Endothelial cell of umbilical vein (primary cell): Measurements from ENCODE around the gene FBXO45.
"Not testable (repeated sequence)": the region's sequence is repeated elsewhere in the genome, so short reads cannot be mapped to it uniquely, and the experiment has no call there.

ENCODE experiments used
- EZH2 ChIP-seq: IDR thresholded peaks from 2 replicates; pipeline ENCODE4 v1.6.1; 2012; ENCODE audit warnings: borderline replicate concordance, low read depth, mild to moderate bottlenecking, moderate library complexity, low read length, inconsistent platforms; ENCODE audit not compliant: severe bottlenecking
- JUN ChIP-seq: IDR thresholded peaks from 2 replicates; pipeline ENCODE4 v1.6.1; 2011; ENCODE audit warnings: borderline replicate concordance, low read depth; ENCODE audit not compliant: insufficient read length, insufficient read depth
- POLR2A ChIP-seq: IDR thresholded peaks from 2 replicates; pipeline ENCODE4 v1.6.1; 2012; ENCODE audit warnings: low read depth, mild to moderate bottlenecking, control low read depth, low read length
- POLR2AphosphoS5 ChIP-seq: IDR thresholded peaks from 2 replicates; pipeline ENCODE4 v1.6.1; 2012; ENCODE audit warnings: low read depth, mild to moderate bottlenecking, control low read depth, low read length, moderate library complexity; ENCODE audit not compliant: insufficient read depth
- TF ChIP-seq, protein P1 (sequence below), 2 donors: IDR thresholded peaks; 1 replicate in 1 of 2; 2 replicates in 1 of 2; pipeline ENCODE4 v1.5.1; 2011; ENCODE audit warnings: low read length in 2 of 2, mild to moderate bottlenecking in 2 of 2, moderate library complexity in 2 of 2, control low read depth in 1 of 2, inconsistent platforms in 1 of 2, low read depth in 1 of 2; ENCODE audit not compliant: insufficient read depth in 1 of 2; ENCODE audit errors: extremely low read depth in 1 of 2

DNA sequence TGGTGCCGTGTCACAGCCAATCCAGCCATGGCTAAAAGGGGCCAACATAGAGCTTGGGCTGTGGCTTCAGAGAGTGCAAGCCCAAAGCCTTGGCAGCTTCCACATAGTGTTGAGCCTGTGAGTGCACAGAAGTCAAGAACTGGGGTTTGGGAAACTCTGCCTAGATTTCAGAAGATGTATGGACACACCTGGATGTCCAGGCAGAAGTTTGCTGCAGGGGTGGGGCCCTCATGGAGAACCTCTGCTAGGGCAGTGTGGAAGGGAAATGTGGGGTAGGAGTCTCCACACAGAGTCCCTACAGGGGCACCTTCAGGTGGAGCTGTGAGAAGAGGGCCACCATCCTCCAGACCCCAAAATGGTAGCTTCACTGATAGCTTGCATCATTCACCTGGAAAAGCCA is 19.1 kb upstream of the FBXO45 start:
- not testable (repeated sequence) for TF ChIP-seq JUN, POLR2AphosphoS5, EZH2, POLR2A
- TF ChIP-seq, protein P1, sequence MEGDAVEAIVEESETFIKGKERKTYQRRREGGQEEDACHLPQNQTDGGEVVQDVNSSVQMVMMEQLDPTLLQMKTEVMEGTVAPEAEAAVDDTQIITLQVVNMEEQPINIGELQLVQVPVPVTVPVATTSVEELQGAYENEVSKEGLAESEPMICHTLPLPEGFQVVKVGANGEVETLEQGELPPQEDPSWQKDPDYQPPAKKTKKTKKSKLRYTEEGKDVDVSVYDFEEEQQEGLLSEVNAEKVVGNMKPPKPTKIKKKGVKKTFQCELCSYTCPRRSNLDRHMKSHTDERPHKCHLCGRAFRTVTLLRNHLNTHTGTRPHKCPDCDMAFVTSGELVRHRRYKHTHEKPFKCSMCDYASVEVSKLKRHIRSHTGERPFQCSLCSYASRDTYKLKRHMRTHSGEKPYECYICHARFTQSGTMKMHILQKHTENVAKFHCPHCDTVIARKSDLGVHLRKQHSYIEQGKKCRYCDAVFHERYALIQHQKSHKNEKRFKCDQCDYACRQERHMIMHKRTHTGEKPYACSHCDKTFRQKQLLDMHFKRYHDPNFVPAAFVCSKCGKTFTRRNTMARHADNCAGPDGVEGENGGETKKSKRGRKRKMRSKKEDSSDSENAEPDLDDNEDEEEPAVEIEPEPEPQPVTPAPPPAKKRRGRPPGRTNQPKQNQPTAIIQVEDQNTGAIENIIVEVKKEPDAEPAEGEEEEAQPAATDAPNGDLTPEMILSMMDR (IDR thresholded peaks at IDR 0.05; ENCODE audit: extremely low read depth in 1 of 2, insufficient read depth in 1 of 2, low read depth in 1 of 2, low read length in 2 of 2): not testable (repeated sequence)
